Vagina (tissue), 2 donors: ENCODE data around the gene RPS4Y2.

Experiments
- CTCF ChIP-seq, 3 experiments: fragments of 450-650 bp in 2 of 3; fragments of 200-600 bp in 1 of 3; sonication (generic) in 1 of 3; IDR thresholded peaks; one replicate each; pipeline ENCODE4 v1.5.1; 2017 to 2019; ENCODE audit warnings: antibody characterized with exemption in 3 of 3, mild to moderate bottlenecking in 2 of 3, moderate library complexity in 2 of 3
- POLR2A ChIP-seq, 2 donors: fragments of 450-650 bp; IDR thresholded peaks; one replicate each; pipeline ENCODE4 v1.6.1; 2017; ENCODE audit warnings: antibody characterized with exemption in 2 of 2, mild to moderate bottlenecking in 2 of 2, moderate library complexity in 2 of 2

- no peak for TF ChIP-seq CTCF (IDR thresholded peaks at IDR 0.05)
- no peak for TF ChIP-seq POLR2A (IDR thresholded peaks at IDR 0.05)
Observed at GRCh38 chrY:20781408-20781807, 25.5 kb downstream of the RPS4Y2 start.
